Globus pallidus (tissue), 1 donor: Measurements from ENCODE around the gene TPTE.
"Not testable (repeated sequence)": the region's sequence is repeated elsewhere in the genome, so short reads cannot be mapped to it uniquely, and the experiment has no call there.

Experiments
- DNase-seq: peaks from one replicate; pipeline ENCODE4 v3.0.0-alpha.2; 2015; ENCODE audit warnings: low spot score

TPTE gene

DNA sequence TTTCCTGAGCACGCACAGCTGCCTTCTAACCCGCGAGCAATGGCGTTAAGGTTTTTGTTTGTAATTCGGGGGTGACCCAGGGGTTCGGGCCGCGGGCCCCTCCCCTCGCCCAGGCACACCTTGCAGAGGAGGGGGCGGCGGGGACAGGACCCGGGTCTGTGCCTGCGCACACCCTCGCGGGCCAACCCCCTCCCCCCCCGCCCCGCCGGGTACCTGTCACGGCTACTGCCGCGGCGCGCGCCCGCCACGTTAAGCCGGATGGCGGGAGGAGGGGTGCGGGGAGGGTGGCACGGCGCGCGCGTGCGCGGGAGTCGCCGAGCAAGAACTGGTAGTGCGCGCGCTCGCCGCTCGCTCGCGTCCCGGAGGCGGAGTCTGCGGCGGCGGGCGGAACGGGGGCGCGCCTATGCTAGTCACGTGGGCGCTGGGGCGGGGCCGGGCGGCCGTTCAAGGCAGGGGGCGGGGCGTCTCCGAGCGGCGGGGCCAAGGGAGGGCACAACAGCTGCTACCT is at the start of gene TPTE:
TPTE (plus strand) TSS at position 493 of the 508 bp plus-strand sequence. CDS start 17,141 bp downstream, outside the sequence.
- no peak for DNase-seq

DNA sequence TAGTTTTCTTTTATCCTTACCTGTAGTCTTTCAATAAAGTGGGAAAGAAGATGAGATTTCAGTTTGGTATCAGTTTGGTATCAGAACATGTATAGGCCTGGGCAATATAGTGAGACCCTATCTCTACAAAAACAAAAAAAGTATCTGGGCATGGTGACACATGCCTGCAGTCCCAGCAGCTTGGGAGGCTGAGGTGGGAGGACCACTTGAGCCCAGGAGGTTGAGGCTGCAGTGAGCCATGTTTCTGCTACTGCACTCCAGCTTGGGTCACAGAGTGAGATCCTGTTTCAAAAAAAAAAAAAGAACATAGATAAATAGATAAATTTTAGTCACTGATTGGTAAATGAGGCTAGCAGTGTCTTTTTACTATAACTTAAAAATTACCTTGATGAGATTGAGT is 49.4 kb upstream of the TPTE start:
- not testable (repeated sequence) for DNase-seq

DNA sequence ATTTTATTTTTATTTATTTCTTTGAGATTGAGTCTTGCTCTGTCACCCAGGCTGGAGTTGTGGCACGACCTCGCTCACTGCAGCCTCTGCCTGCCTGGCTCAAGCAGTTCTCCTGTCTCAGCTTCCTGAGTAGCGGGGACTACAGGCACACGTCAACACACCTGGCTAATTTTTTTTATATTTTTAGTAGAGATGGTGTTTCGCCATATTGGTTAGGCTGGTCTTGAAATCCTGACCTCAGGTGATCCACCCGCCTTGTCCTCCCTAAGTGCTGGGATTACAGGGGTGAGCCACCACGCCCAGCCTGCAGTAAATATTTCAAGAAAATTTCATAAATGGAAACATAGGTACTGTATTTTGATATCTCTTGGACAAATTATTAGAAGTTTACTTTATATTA is 43.6 kb upstream of the TPTE start:
- DNase-seq = not testable (repeated sequence)

DNA sequence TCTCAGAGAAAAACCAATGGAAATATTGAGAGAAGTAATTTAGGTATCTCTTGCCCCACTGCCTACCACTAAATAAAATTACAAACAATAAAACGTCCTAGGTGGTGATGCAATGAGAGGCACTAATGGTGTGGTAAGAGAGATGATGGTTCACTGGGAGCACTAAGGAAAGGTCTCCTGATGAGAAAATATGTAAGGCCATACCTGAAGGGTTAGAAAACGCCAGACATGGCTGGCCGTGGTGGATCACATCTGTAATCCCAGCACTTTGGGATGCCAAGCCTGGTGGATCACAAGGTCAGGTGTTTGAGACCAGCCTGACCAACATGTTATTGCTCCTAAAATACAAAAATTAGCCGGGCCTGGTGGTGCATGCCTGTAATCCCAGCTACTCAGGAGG is 41.5 kb upstream of the TPTE start:
- not testable (repeated sequence) for DNase-seq

DNA sequence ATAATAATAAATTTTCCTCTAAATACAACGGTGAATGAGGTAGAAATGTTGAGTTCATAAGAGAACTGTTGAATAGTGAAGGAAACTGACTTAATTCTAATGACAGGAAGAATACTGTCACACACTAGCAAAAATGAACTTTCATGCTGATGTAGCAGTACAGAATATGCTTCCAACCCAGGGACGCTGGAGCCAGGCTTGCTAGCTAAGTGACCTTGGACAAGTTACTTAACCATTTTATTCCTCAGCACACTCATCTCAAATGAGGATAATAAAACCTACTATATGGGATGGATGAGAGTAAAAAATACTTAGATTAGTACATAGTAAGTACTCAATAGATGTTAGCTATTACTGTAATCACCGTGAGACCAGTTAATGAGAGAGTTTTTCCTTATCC is 36.5 kb upstream of the TPTE start:
- not testable (repeated sequence) for DNase-seq

DNA sequence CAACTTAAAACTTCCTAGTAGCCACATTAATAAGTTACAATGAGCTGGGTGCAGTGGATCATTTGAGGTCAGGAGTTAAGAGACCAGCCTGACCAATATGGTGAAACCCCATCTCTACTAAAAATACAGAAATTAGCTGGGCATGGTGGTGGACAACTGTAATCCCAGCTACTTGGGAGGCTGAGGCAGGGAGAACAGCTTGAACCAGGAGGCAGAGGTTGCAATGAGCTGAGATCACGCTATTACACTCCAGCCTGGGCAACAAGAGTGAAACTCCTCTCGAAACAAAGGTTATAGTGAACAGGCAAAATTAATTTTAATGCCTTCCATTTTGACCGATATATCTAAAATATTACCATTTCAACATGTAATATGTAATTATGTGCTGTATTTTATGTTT is 30.9 kb upstream of the TPTE start:
- DNase-seq = not testable (repeated sequence)

DNA sequence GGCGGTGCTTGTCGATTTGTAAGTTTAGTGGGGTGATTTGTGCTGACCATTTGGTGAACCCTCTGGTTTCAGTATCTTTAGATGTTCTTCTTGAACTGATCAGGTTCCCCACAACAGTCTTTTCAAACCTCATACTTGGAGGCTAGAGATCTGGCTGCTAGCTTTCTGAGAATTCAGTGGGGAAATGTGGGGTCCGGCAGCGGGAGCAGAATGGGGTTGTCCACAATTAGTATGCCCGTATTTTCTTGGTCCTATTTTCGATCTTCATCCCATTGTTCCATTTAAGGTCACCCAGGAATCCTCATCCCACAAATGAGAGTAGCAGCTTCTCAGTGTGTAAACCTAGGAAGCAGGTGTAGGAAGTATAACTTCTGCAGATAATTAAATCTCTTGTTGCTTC is 10.3 kb upstream of the TPTE start:
- no peak for DNase-seq

DNA sequence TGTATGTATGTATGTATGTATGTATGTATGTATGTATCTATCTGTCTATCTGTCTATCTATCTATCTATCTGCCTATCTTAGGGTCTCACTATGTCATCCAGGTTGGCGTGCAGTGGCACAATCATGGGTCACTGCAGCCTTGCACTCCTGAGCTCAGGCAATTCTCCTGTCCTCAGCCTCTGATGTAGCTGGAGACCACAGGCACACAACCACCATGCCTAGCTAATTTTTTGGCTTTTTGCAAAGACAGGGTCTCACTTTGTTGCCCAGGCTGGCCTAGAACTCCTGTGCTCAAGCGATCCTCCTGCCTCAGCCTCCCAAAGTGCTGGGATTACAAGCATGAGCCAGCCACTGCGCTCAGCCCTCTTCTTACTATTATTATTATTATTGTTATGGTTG is 4.5 kb upstream of the TPTE start:
- DNase-seq = not testable (repeated sequence)

DNA sequence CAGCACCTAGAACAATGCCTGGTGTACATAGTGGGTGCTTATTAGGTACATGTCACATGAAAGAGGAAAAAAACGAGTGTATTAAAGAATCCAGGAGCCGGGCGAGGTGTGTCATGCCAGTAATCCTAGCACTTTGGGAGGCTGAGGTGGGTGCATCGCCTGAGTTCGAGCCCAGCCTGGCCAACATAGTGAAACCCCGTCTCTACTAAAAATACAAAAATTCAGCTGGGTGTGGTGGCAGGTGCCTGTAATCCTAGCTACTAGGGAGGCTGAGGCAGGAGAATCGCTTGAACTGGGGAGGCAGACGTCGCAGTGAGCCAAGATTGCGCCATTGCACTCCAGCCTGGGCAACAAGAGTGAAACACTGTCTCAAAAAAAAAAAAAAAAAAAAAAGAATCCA is 3.5 kb upstream of the TPTE start:
- not testable (repeated sequence) for DNase-seq

DNA sequence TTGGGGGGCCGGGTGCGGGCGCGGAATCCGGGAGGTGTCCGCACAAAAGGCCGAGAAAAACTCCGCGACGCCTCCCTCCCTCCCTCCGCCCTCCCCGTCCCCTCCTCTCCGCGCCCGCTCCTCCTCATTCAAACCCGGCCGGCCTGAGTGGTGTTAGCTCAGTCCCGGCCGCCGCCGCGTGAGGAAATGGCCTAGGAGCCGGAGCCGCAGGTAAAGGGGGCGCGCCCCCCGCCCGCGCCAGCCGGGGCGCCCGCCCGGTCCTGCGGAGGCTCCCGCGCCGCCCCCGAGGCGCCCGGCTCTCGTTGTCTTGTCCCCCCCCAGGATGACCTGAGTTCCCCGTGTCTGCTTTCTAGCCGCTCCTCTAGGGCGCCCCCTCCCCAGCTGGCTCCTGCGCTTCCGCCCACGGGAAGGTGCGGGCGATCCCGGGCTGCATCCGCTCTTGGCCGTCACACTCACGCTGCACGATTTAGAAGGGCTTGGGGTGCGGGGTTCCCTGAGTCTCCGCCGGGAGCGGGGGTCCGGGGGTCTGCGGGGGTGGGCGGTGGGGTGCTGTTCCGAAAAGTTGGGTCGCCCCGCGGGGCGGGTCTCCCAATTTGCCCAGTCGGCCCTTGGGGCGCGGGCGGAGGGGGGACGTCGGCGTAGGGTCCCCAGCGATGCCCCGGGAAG is 585 bp downstream of the TPTE start:
- not testable (repeated sequence) for DNase-seq

DNA sequence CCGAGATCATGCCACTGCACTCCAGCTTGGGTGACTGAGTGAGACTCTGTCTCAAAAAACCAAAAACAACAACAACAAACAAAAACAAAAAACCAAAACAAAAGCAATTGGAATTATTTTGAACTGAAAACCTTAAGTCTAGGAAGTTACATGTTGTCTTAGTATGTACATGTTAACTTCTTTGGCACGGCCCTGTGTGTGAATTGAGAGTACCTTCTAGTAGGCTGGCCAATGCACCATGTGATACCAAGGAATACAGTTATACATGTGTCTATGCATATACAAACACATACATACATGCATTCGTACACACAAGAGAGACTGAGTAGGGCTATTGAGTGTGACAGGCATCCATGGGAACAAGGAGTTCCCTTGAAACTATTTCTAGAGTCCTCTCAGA is 18.6 kb downstream of the TPTE start:
- DNase-seq = no peak

DNA sequence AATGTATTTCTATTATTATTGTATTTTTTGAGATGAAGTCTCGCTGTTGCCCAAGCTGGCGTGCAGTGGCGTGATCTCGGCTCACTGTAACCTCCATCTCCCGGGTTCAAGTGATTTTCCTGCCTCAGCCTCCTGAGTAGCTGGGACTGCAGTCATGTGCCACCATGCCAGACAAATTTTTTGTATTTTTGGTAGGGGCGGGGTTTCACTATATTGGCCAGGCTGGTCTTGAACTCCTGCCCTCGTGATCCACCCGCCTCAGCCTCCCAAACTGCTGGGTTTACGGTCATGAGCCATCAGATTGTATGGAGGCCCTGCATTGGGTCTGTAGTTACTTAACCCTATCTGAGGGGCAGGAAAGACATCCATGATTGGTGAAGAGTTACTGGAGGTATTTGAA is 23.0 kb downstream of the TPTE start:
- DNase-seq = not testable (repeated sequence)

DNA sequence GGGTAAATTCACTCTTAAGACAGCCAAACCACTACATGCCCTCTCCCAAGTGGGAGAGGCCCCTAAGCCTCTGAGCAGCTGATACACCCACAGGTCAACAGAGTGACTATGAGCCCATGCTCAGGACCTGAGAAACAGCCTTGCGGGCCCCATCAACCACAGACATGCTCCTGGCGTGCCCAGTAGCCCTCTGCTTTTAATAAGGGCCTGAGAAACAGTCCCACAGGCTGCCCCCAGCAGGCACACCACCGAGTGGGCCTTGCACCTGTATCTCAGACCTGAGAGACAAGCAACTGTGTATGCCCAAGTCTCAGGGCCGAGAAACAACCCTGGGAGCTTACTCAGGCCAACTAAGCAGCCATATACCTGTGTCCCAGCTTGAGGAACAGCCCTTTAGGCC is 26.5 kb downstream of the TPTE start:
- DNase-seq = not testable (repeated sequence)

DNA sequence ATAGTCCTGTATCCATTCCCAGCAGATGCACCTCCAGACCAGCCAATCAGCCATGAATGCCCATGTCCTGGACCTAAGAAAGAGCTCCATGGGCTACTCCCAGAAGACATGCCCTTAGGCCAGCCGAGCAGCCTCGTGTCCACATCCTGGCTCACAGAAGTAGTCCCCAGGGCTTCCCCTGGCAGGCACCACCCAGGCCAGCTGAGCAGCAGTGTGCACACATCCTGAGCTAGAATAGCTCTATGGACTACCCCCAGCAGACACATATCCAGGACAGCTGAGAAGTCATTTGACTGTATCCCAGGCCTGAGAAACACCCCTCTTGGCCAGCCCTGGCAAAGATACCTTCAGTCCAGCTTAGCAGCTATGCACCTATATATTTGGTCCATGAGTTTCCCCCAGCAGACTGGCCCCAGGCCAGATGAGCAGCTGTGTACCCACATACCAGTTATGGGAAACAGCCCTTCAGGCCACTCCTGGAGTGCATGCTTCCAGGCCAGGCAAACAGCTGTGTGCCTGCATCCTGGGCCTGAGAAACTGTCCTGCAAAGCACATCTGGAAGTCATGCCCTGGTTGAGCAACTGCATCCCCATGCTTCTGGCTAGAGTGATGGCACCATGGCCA is 27.1 kb downstream of the TPTE start:
- DNase-seq = not testable (repeated sequence)

DNA sequence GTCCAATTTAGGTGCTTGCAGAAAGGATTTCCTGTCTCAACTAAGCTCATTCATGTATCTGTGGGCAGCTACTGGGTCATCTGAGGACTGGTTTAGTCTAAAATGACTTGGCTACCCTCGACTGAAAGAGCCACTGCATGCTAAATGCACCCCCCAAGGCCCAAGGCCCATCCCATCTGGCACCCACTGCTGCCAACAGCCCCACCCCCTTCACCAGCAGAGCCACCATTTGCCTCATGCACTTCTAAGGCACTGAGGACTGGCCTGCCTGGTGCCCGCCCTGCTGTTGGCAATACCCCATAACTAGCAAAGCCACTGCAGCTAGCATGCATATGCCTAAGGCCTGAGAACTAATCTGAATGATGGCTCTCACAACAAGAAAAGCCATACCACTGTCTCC is 49.4 kb downstream of the TPTE start:
- DNase-seq = not testable (repeated sequence)

DNA sequence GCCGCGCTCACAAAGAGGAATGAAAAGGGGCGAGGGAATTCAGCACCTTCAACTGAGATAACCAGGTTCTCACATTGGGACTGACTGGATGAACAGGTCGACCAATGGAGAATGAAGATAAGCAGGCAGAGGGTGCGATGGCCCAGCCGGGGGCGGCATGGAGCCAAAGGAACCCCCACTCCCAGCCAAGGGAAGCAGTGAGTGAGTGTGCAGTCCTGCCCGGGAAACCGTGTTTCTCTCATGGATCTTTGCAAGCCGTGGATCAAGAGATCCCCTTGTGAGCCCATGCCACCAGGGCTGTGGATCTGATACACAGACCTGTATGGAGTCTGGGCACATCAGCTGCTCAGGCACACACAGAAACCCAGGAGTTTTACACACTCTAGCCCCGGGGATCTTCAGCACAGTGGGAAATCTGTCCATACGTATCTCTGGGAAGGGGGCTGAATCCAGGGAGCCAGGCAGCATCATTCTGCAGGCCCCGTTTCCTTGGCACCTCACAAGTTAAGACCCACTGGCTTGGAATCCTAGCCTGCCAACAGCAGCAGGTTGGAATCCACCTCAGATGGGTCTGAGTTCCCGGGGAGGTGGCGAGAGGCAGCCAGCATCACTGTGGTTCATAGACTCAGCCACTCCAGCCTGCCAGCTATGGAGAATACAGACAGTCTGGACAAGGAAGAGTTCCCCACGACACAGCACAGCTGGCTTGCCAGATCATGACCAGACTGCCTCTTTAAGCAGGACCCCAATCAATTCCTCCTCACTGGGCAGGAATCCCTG is 53.3 kb downstream of the TPTE start:
- not testable (repeated sequence) for DNase-seq

DNA sequence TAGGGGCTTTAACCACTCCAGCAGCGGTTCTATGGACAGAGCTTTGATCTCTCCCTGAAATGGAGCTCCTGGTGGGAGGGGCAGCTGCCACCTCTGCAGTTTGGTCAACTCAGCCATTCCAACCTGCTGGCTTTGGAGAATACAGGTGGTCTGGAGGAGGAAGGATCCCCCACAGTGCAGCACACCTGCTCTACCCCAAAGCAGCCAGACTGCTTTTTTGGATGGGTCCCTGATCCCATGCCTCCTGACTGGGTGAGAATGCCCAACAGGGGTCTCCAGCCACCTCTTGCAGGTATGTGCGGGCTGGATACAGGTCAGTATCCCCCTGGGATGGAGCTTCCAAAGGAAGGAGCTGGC is 53.9 kb downstream of the TPTE start:
- DNase-seq = no peak

DNA sequence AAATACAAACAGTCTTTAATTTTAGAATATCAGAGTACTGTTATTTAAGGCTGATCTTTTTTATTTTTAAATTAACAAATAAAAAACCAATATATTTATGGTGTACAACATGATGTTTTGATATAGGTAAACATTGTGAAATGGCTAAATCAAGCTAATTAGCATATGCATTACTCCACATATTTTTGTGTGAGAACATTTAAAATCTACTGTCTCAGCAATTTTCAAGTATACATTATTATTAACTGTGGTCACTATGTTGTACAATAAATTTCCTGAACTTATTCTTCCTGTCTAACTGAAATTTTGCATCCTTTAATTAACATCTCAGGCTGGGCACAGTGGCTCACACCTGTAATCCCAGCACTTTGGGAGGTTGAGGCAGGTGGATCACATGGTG is 57.5 kb downstream of the TPTE start:
- not testable (repeated sequence) for DNase-seq

DNA sequence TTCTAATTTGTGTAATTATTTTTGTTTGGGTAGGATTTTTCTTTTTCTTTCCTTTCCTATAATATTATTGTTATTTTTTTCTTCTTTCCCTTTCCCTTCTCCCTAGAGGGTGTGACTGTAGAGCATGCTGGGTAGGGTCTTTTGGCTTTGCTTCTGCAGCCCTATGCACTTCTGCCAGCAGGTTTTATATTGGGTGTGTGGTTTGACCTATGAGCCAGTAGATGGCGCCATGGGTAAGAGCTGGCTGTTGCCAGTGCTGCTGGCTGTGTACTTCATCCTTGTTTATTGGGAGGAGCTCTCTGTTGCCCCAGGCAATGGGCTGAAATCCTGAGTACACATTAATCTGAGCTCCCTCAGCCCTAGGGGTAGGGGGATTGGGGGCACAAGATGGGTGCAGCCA is 67.7 kb downstream of the TPTE start:
- not testable (repeated sequence) for DNase-seq

DNA sequence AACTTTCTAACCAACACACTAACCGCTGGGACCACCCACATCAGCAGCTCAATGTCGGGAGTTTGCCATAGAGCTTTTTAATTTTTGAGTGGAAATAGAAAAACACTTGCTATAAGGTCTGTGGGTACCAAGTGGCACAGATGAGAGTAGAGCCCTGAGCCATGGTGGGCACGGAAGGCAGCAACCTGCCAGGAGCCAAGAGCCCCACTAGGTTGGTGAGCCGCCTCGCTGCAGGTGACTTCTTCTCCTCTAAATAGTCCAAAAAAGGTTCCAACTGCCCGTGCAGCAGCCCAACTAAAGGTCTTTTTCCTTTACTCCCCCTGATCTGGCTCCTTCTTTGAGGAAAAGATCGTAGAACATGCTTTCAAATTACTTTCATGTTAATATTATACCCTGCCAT is 85.7 kb downstream of the TPTE start:
- DNase-seq = not testable (repeated sequence)

DNA sequence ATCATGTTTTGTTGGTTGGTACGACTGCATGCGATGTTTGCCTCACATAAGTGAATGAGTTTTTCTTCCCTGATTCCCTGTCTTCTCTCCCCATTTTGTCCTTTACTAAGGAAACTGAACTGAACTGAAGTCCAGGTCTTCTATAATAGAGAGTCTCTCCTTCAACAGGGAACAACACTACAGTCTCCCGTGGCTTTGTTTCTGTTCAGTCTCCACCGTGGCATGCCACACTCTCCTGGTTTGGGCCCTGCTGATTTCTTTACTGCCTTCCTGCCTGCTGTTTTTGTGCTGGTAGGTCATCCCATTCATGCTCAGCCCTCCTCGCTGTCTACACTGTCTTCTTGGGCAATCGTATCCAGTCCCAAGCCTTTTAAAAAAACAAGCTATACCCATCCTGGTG is 92.9 kb downstream of the TPTE start:
- not testable (repeated sequence) for DNase-seq

DNA sequence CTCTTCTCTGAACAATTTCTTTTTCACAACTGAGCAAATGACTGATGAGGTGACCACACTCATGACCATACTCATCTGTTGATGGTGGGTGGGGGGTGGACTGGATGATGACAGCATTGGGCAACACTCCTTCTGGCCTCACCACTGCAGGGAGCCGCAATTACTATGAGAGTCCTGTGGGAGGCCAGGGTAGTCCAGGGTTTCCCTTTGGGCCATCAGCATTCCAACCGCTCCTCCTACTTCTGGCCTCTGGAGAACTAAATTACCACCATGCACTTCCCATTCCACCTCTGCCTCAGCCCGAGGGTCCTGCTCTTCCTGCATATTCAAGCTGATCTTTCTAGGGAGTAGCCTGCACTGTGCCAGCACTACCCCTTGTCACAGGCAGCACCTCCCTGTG is 94.7 kb downstream of the TPTE start:
- DNase-seq = not testable (repeated sequence)

DNA sequence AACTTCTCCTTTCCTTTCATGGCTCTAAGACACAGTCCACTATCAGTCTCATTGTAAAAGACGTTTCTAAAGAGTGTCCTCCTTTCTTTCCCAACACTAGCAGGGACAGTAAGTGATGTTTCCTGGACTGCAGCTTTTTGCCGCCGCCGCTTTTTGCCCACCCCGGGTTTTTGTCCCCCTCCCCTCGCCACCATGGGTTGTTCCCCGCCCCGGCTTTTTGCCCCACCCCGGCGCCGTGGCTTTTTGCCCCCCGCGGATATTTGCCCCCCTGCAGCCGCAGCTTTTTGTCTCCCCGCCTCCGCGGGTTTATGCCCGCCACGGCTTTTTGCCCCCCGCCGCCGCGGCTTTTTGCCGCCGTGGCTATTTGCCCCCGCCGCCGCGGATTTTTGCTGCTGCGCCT is 95.2 kb downstream of the TPTE start:
- no peak for DNase-seq
